Activated CD8-positive, alpha-beta memory T cell treated with anti-CD3 and anti-CD28 coated beads, Interleukin-2, amount 50 U/mL, for 24 hours (primary cell): ENCODE data around the gene NOP56.

ENCODE experiments used
- DNase-seq: peaks from one replicate; pipeline ENCODE4 v3.0.0-alpha.2; 2020; ENCODE audit errors: extremely low read depth

The NOP56 gene

GRCh38 chr20:2651772-2652723, at the start of gene NOP56:
TSS of gene NOP56 (plus strand) at chr20:2652632. CDS start at chr20:2652661, 29 bp downstream.
- DNase-seq = peak; percentile 77

GRCh38 chr20:2602746-2603145, 49.7 kb upstream of the NOP56 start:
- DNase-seq = no peak

GRCh38 chr20:2603816-2604505, 48.5 kb upstream of the NOP56 start:
- DNase-seq = no peak

GRCh38 chr20:2604506-2604835, 48.0 kb upstream of the NOP56 start:
- no peak for DNase-seq

- no peak for DNase-seq
These were observed 45.9 kb upstream of the NOP56 start for GRCh38 chr20:2606507-2607006.

- DNase-seq = no peak
These were observed 42.1 kb upstream of the NOP56 start for GRCh38 chr20:2610326-2610725.

- DNase-seq = no peak
These were observed 41.3 kb upstream of the NOP56 start for GRCh38 chr20:2610941-2611720.

- no peak for DNase-seq
These were observed 40.4 kb upstream of the NOP56 start for GRCh38 chr20:2612073-2612472.

- DNase-seq = no peak
These were observed 35.8 kb upstream of the NOP56 start for GRCh38 chr20:2616634-2617033.

- no peak for DNase-seq
These were observed 35.2 kb upstream of the NOP56 start for GRCh38 chr20:2617099-2617714.

- no peak for DNase-seq
These were observed 33.6 kb upstream of the NOP56 start for GRCh38 chr20:2618815-2619214.

GRCh38 chr20:2619337-2619736, 33.1 kb upstream of the NOP56 start:
- DNase-seq = no peak

GRCh38 chr20:2619961-2620595, 32.4 kb upstream of the NOP56 start:
- no peak for DNase-seq

GRCh38 chr20:2624190-2624589, 28.2 kb upstream of the NOP56 start:
- DNase-seq = no peak

GRCh38 chr20:2625062-2625461, 27.4 kb upstream of the NOP56 start:
- DNase-seq = no peak

GRCh38 chr20:2626853-2627541, 25.4 kb upstream of the NOP56 start:
- DNase-seq = no peak

GRCh38 chr20:2631228-2631627, 21.2 kb upstream of the NOP56 start:
- no peak for DNase-seq

GRCh38 chr20:2633381-2633780, 19.1 kb upstream of the NOP56 start:
- no peak for DNase-seq

- no peak for DNase-seq
These were observed 15.2 kb upstream of the NOP56 start for GRCh38 chr20:2637246-2637645.

GRCh38 chr20:2640260-2640659, 12.2 kb upstream of the NOP56 start:
- no peak for DNase-seq

- DNase-seq = no peak
These were observed 11.5 kb upstream of the NOP56 start for GRCh38 chr20:2640899-2641298.
